T-helper 22 cell (primary cell): ENCODE results near the gene VOPP1.
A peak's percentile ranks its signal among the peaks of the same experiment; 100 is the strongest.

Experiments
- DNase-seq: peaks from one replicate; pipeline ENCODE4 v3.0.0-alpha.2; 2020; ENCODE audit warnings: low read depth

Gene VOPP1

GRCh38 chr7:55576753-55577152, 4.5 kb upstream of the VOPP1 start:
- no peak for DNase-seq

DNA sequence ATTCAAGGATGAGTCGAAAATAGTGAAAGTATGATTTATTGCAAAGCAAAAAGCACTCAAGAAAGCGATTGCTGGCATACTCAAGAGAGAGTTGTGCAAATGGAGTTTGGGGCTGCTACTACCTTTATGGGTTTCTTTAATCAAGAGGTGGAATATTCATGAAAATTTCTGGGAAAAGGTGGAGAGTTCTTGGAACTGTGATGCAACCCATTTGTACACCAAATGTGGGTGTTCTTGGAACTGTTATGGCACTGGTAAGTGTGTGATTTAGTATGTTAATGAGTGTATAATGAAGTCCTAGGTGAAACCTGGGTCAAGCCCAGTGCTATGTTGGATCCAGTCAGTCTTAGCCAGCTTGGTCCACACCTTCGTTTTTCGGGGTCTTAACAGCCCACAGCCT, 3.4 kb upstream of the VOPP1 start:
- DNase-seq, result no peak

GRCh38 chr7:55575098-55575497, 2.8 kb upstream of the VOPP1 start:
- no peak for DNase-seq

GRCh38 chr7:55574051-55574717, 1.9 kb upstream of the VOPP1 start:
- DNase-seq, result no peak

DNA sequence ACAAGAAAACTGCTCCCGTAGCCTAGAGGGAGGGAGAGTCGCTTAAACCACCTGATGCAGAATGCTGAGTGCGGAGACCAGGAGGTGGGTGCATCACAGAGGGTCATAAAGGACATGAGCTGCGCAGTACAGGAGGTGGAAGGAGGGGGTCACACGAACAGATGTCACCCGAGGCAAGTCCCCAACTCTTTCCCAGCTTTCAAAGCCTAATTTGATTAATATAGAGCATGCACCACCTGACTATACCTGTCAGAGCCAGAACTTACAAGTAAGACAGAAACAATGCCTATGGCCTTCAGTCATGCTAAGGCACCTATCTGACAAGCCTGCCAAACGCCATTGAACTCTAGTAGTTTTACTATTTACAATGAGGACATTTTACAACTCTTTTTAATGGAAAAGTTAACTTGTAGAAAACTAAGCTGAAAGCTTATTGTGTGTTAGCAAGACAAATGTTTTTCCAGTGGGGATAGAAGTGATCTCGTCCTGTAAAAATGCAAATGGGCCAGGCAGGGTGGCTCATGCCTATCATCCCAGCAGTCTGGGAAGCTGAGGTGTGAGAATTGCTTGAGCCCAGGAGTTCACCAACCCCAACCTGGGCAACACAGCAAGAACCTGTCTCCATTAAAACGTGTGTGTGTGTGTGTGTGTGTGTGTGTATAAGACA, 1.1 kb upstream of the VOPP1 start:
- no peak for DNase-seq

- DNase-seq, result peak; percentile 64
Observed at GRCh38 chr7:55571511-55572377, 558 bp downstream of the VOPP1 start.

GRCh38 chr7:55570939-55571338, 1.4 kb downstream of the VOPP1 start:
- DNase-seq, result no peak

- DNase-seq, result no peak
Observed at GRCh38 chr7:55570218-55570873, 2.0 kb downstream of the VOPP1 start.

DNA sequence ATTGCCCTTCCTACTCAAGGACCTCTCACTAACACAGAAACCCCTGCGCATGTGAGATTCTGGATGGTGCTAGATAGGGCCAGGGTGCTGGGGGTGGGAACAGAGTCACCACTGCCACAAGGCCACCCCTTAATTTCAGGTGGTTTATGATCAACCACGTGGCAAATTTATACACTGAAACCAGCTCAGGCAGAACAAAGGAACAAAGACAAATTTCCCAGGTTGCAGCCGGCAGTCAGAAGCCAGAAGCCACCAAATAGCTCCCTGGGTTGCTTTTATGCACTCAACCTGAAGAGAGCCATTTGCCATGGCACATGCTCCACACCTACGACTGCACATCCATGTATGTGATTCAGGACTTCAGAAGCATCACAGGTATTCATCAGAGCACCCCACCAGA, 2.5 kb downstream of the VOPP1 start:
- DNase-seq, result peak; percentile 14

- no peak for DNase-seq
Observed at GRCh38 chr7:55569269-55569663, 3.0 kb downstream of the VOPP1 start.

- DNase-seq, result no peak
Observed at GRCh38 chr7:55568613-55569268, 3.6 kb downstream of the VOPP1 start.

DNA sequence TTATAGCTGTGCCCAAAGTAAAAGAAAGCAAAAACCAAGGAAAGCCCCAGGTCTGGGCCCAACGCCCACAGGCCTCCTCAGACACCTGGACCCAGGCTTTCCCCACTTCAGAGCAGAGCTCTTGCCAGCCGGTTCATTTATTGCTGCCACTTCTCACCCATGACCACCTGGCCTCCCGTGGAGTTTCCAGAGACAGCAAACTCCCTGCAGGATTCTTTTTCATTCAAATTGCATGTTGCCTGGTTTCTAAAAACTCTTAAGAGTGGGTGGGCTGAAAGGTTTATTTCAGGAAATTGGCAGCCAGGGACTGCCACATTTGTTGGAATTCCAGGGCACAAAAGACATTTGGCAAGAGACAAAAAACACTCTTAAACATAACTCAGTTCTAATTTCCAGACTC, 4.7 kb downstream of the VOPP1 start:
- no peak for DNase-seq

- no peak for DNase-seq
Observed at GRCh38 chr7:55565681-55566080, 6.6 kb downstream of the VOPP1 start.

DNA sequence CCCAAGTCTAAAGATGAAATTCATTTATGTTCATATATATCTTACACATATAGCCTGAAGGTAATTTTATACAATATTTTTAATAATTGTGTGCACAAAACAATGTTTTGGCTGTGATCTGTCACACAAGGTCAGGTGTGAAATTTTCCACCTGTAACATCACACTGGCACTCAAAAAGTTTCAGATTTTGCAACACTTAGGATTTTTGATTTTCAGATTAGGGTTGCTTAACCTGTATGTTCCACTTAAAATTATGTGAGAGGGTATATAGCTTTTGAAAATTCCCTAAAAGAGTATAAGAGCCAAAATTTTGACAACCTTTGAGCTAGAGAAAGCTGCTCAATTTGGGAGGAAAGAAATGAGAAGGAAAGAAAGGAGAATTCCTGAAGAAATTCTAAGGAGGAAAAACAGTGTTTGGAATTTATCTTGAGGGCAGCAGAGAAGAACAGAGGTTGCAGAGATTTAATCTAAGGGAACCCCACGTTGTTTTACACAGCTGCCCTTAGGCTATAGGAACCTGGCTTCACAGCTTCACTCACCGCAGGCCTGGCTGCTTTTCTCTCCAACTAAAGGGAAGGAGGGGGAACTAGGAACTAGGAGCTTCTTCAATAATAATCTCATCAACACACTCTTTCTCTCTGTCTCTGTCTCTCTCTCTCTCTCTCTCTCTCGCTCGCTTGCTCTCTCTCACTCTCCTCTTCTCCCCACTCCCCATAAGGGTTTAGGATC, 8.5 kb downstream of the VOPP1 start:
- DNase-seq, result no peak

DNA sequence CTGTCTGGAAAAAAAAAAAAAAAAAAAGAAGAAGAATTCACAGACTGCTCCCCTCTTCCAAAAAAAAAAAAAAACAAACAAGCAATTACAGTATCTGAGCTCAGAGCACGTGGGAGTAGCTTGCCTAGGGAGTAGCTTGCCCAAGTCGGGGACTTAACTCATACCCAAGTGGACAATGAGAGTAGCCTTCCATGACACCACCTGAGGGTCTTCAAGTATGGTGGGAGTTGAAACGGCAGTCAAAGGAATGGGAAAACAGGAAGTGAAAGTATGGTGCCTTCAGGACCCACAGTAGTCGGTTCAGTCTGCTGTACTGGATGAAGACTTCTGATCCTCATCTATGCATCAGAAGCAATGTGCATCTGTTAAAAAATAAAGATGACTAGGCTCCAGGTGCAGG, 10.6 kb downstream of the VOPP1 start:
- no peak for DNase-seq

- no peak for DNase-seq
Observed at GRCh38 chr7:55558962-55559920, 13.1 kb downstream of the VOPP1 start.

DNA sequence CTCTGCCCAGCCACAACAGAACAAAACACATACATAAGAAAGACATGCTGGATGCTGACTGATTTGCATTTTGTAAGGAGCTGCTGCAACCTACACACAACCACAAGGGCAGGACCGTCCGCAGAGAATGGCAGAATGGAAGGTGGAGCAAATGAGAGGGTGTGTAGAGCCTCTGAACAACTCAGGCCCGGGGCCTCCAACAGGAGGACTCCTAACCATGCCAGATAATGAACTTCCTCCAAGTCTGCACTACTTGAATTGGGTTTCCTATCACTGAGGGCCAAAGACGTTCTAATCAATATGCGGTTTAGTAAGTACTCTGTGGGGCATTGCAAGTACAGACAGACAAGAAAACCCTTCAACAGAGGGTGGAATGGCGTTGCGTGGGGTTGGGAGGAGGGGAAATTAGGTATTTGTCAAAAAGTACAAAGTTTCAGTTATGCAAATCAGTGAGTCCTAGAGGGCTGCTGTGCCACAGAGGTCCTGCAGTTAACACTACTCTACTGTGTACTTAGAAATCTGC, 14.6 kb downstream of the VOPP1 start:
- no peak for DNase-seq

- no peak for DNase-seq
Observed at GRCh38 chr7:55556492-55556891, 15.8 kb downstream of the VOPP1 start.

GRCh38 chr7:55556031-55556430, 16.3 kb downstream of the VOPP1 start:
- no peak for DNase-seq

- no peak for DNase-seq
Observed at GRCh38 chr7:55555160-55555559, 17.1 kb downstream of the VOPP1 start.
